Measurements from ENCODE around the gene LRRC56. TPM values are rescaled to one million over a fixed set of nuclear protein-coding genes. Genes with fewer than 3 reads are reported as not detected.

The LRRC56 gene
- total and polyA plus RNA-seq, 9 of the 15 experiments (the other 6 are each of a cell fraction or from before 2014, with no cell fraction given): 0.03 to 4.5 (median 1.0) TPM; not detected in 1

- TF ChIP-seq KLF1 (tag; IDR thresholded peaks at IDR 0.05): 0 out of 2 replicates have a peak, but pooled peaks have one; percentile 31
- TF ChIP-seq POLR2G (IDR thresholded peaks at IDR 0.05; ENCODE audit: low read depth, low read length): peak; percentile 40; the same call in 1 of the 2 replicates
- no peak for TF ChIP-seq MLX (CRISPR knock-in tag; conservative IDR thresholded peaks at IDR 0.05)
- TF ChIP-seq MTF1 (CRISPR knock-in tag; IDR thresholded peaks at IDR 0.05; ENCODE audit: borderline replicate concordance): no peak
- TF ChIP-seq E2F6 (IDR thresholded peaks at IDR 0.05; ENCODE audit: borderline replicate concordance in 1 of 2, extremely low read depth in 1 of 2, insufficient read depth in 1 of 2, insufficient read length in 1 of 2, low read depth in 1 of 2, low read length in 1 of 2, poor library complexity in 1 of 2, severe bottlenecking in 1 of 2): peak in 1 of 2 experiments; percentile 36
- TF ChIP-seq ZNF512 (tag; IDR thresholded peaks at IDR 0.05): no peak
- TF ChIP-seq MAFG (tag; conservative IDR thresholded peaks at IDR 0.05): no peak
- no peak for TF ChIP-seq E2F8 (IDR thresholded peaks at IDR 0.05; ENCODE audit: low read depth, partially characterized antibody)
- no peak for TF ChIP-seq NR2C2 (CRISPR knock-in tag; IDR thresholded peaks at IDR 0.05)
- no peak for TF ChIP-seq NR2C2 (tag; IDR thresholded peaks at IDR 0.05)
- no peak for TF ChIP-seq WHSC1 (IDR thresholded peaks at IDR 0.05; ENCODE audit: low read length)
- TF ChIP-seq ZEB2 (IDR thresholded peaks at IDR 0.05): no peak
- no peak for TF ChIP-seq ZNF24 (IDR thresholded peaks at IDR 0.05)
- no peak for TF ChIP-seq MEF2D (tag; conservative IDR thresholded peaks at IDR 0.05; ENCODE audit: low read depth)
- TF ChIP-seq RBM34 (IDR thresholded peaks at IDR 0.05; ENCODE audit: borderline replicate concordance, insufficient read depth, low read length): no peak
- no peak for TF ChIP-seq NKRF (IDR thresholded peaks at IDR 0.05; ENCODE audit: borderline replicate concordance)
- TF ChIP-seq ZSCAN32 (CRISPR knock-in tag; IDR thresholded peaks at IDR 0.05): no peak
- no peak for TF ChIP-seq BRD4 (IDR thresholded peaks at IDR 0.05)
Observed at GRCh38 chr11:561148-562003, 24.0 kb downstream of the LRRC56 start (continued).
